Activated CD8-positive, alpha-beta memory T cell treated with anti-CD3 and anti-CD28 coated beads for 4 hours (primary cell): Measurements from ENCODE around the gene WFDC8.

Experiments
- DNase-seq, 2 donors: peaks; one replicate each; pipeline ENCODE4 v3.0.0-alpha.2; 2020; ENCODE audit warnings: low read depth in 2 of 2

WFDC8 gene

DNA sequence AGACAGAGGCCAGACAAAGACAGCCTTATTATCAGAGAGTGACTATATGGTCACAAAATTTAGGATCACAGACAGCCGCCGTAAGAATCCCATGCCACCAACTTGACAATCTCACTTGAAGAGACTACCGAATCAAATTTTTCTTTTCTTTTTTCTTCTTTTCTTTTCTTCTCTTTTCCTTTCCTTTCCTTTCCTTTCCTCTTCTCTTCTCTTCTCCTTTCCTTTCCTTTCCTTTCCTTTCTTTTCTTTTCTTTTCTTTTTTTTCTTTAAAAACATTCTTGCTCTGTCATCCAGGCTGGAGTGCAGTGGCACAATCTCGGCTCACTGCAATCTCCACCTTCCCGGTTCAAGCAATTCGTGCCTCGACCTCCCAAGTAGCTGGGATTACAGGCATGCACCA lies 30.7 kb downstream of the WFDC8 start:
- DNase-seq: no peak

DNA sequence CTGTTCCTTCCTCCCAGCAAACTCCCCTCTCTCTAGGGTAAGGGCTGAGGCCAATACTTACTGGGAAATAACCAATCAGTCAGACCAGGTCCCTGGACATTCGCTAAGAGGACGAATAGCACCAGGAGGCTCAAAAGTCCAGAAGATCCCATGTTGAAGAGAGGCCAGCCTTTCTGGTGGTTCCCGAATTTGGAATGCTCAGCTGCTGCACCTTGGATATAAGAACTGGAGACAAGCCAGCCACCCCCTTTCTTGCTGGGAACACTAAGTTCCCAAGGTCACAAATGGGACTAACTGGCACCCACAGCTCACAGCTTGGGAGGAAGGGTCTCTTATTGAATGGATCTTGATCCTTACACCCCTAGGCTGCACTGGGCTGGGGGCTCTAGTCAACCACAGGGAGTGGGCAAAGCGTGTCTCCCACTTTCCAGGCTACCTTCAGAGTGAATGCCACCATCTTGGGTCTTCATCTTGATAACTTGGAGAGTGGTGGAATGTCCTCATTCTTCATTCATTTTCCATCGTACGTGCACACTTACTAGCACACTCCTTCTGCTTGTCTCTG lies 31.8 kb downstream of the WFDC8 start, which contains the start of gene EPPIN:
EPPIN (minus strand) TSS at position 196 of the 565 bp plus-strand sequence; CDS start at position 152, 44 bp downstream.
- DNase-seq: no peak

DNA sequence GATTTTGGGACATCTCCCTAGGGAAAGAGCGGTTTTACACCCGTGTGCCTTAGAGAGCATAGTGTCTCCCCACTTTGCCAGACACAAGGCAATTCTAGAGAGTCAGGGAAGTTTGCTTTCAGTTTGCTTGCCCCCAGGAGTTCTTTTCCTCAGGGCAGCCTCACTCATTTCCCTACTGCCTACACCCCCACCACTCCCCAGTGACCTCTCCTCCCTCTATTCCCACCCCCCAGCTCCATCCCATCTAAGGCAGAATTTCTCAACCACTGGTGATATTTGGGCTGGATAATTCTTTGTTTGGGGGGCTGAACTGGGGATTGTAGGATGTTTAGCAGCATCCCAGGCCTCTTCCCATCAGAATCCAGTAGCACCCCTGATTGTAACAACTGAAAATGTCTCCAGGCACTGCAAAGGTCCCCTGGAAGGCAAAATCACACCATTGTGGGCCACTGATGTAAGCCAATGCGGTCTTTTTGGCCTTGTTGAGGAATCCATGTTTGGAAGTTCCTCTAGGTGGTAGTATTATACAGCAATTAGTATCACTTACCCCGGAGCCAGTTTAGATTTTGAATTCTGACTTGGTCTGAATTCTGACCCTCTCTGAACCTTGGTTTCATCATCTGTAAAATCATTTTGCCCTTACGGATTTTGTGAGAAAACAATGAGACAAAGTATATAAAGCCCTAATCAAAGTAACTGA lies 33.2 kb downstream of the WFDC8 start:
- DNase-seq: no peak

DNA sequence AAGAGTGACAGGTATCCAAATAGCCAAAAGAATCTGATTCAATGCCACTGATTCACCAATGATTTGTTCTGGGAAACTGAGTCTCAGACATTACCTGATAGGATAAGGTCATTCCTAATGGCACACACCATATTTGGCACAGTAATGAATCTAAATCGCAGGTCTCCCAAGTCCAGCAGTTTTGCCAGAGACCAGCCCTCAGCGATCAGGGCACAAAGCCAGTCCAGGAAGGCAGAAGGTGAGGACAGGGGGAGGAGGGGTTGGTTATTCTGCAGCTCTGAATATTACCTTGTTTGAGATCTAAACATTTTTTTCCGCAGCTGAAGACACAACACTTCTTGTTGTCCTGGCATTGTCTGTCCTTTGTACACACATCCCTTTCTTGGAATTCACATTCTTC lies 33.7 kb downstream of the WFDC8 start:
- no peak for DNase-seq

DNA sequence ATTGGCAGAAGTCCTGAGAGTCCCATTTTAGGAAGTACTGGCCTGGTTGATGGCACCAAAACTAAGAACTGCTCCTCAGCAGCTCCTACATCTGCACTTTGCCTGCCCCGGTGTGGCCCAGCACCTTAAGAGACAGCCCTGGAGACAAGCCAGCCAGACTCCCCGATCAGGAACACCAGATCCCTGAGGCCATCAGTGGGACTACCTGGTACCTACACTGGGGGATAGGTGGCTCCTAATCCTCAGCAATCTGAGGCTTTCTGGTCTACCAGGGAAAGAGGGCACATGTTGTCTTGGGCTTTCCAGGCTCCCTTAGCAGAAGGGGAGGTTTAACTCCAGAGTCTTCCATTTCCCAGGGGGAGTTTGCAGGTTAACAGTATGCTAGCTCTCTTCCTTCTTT lies 39.7 kb downstream of the WFDC8 start, which contains the start of gene WFDC6:
WFDC6 (minus strand) TSS at position 101 of the 400 bp plus-strand sequence; CDS start at position 26, 75 bp downstream.
- DNase-seq: no peak

DNA sequence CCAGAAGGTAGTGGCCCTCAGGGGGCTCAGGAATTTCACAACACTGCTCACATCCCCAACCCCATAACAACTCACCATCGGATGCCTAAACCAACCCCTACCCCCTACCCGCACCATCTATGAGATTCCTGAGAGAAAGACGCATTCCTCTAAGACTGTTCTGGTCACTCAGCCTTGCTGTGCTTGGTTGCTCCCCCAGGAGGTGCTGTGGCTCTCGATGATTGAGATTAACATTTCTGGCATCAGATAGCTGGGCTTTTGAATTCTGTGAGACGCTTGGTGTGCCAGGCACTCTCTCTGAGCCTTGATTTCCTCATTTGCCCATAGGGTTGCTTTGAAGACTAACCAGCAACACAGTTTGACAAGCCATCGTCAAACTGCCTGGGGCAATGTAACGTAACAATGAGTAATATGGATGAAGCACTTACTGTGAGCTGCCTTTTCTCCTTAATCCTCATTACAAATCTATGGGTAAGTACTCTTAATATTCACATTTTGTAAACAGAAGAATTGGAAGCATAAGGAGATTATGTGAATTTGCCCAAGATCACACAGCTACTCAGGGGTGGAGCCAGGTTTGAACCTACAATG lies 40.8 kb downstream of the WFDC8 start:
- DNase-seq: no peak

DNA sequence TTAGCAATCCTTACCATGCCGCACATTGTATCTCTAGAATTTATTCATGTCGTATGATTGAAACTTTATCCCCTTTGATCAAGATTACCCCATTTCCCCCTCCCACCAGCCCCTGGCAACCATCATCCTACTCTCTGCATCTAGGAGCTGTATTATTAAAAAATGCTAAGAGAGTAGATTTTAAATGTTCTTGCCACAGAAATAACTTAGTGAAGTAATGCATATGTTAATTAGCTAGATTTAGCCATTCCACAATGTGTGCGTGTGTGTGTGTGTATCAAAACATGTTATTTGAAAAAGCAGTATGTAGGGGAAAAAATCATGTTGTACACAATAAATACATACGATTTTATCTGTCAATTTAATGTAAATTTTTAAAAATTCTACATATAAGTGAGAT lies 51.8 kb downstream of the WFDC8 start:
- no peak for DNase-seq

DNA sequence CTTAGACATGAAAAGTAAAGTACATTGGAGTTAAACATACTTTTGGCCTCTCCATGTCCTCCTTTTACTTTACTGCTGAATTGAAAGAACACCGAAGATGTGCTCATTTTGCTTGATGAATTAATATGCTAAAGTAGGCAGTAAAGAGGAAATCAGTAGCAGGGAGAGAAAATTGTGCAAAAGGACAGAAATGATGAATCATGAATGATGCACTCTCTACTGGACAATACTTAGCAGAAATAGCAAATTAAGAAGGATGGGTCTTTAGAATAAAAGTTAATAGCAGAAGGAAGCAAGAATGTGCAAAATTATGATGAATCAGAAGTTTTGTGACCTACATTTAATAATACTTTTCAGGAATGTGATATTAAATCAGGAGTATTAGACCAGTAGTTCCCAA lies 55.3 kb downstream of the WFDC8 start:
- DNase-seq: no peak

DNA sequence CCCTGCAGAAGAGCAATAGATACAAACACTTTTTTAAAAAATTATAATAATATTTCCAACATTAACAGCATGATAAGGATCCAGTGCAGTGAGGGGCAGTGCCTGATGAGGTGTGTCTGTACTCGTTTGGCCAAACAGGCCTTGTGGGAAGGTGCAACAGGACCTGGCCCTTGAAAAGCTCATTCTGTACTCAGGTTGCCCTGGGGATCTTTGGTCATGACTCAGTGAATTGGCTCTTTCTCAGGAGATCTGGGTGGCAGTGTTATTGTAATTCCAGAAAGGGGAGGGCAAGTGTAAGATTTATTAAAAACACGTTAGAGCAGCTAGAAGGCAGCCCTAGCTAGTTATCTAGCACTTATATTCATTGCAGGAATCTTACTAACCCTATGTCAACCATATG lies 60.8 kb downstream of the WFDC8 start:
- DNase-seq: no peak

DNA sequence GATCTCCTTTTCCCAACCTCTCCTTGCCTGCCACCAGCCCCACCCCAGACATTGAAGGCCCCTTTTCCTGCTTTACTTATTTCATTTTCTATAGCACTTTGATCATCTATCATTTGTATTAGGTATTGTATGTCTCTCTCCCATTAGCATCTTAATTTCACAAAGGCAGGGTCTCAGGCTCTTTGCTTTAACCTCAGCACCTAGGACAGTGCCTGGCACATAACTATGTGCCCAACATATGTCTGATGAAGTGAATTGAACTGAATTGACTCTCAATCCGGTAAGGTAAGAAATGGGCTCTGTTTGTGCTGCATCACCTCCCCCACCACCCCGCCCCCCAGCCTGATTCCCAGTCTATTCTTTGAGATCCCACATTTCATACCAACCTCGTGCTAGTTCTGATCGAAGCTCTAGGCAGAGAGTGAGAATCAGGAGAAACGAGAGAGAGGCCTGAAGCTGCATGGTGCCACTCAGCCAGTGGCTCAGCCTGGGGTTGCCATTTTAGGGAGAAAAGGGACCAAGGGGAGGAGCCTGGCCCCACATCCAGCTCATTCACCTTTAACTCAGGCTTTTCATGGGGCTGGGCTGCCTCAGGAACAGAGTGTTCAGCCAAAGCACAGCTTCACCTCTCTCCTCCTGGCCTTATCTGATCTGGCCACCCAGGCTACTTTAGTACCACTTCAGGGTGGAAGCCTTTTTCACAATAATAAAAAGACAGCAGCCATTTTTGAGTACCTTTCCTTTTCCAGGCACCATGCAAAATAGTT lies 63.8 kb downstream of the WFDC8 start, which contains the start of gene SPINT3:
SPINT3 (minus strand) TSS at position 476 of the 767 bp plus-strand sequence; CDS start at position 462, 14 bp downstream.
- DNase-seq: no peak

DNA sequence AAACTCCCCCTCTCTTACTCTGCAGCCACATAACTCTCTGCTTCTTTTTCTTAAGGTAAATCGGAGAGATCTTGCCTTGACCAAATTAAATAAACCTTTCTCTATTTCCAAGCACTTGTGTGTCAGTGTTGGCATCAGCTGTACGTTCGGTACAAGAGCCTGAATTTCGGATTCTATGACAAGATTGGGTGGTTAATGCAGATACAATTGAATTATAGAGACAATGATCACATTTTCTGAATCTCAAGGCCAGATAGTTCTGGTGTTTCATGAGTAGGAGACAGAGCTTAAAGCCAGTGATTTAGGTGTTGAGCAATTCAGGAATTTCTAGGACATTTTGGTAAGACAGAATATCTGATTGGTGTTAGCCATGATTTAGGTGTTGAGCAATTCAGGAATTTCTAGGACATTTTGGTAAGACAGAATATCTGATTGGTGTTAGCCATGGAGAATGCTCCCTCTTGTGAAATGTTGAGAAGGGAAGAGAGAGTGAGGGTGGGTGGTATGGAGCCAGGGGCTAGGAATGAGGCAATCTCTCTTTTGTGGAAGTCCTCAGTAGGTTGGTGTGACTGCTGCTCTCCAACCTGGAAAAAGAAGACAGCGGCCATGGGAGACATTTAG lies 68.7 kb downstream of the WFDC8 start:
- no peak for DNase-seq

DNA sequence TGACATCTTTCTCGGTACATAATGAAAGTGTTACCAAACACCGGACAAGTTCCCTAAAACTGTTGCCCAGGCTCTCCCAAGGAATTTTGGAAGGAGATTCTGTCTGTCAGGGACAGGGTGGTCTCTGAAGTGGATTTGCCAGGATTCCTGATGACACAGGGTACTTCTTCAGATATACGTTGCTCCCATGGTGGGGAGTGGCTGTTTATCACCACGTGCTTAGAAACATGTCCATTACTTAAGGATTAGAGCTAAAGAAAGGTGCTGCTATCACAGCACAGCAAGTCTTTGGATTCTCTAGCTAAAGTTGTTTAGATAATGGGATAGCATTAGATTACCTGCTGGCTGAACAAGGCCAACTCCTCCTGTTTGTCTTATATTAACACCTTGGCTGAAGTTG lies 70.0 kb downstream of the WFDC8 start:
- DNase-seq: no peak

DNA sequence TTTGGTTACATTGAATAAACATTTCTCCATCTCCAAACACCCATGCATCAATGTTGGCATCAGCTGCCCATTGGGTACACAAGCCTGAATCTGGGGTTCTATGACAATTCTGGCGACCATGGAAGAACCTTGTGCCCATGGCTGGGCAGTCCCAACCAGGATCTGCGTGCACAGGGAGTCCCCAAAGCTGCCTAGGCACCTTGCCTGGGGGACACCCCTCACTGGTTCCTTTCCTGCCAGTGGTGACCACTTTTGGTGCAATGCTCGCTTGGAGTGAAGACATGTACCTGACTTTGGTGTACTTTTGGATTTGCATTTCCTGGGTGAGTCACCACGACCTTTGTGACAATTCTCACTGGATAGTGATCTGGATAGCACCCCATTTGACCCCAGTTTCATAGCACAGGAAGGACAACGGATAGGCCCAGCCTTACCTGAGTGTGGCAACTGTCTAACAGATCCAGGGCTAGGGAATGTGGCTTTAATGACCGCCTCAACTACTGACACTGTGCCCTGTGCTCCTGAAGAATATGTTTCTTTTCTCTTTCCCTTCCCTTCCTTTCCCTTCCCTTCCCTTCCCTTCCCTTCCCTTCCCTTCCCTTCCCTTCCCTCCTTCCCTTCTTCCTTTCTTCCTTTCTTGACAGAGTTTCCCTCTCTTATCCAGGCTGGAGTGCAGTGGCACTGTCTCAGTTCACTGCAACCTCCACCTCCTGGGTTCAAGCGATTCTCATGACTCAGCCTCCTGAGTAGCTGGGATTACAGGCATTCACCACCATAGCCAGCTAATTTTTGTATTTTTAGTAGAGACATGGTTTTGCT lies 70.8 kb downstream of the WFDC8 start:
- no peak for DNase-seq

DNA sequence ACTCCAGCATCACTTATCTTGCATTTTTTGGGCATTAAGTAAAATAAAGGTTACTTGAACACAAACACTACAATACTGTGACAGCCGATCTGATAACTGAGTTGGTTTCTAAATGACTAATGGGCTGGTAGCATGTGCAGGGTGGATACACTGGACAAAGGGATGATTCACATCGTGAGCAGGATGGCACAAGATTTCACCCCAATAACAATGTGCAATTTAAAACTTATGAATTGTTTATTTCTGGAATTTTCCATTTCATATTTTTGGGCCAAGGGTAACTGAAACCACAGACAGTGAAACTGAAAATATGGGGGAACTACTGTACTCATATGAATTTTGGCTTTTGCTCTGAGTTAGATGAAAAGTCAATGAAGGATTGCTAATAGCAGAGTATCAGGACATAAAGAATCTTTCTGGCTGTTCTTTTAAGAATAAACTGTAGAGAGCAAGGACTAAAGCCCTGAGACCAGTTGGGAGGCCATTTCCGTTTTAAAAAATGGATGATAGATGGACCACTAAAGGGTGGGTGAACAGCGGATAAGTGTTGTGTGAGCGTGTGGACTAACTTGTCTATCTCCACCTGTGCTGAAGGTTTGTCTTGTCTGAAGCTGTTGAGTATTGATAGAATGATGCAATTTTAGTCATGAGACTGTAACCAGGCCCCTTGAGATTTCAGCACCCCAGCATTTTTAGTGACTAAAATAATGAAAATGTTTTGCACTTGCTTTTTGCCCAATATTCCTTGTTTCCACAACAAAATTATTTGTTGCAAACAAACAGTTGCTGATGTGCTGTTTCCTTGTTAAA lies 71.9 kb downstream of the WFDC8 start:
- DNase-seq: no peak

DNA sequence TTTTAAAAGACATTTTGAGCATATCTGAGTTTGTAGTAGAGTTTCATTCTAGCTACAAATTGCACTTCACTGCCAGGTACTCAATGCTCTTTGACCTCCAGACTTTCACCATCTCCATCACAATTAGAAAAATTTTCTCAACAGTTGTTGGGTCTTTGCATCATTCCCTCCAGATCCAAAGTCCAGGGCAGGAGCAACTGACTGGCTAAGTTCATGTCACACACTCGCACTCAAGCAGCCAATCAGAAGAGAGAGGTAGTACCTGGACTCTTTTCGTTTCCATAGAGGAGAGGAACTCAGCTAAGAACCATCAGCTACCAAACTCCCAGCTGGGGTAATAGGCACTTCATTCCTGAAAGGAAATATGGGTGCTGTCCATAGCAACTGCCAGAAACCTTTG lies 72.7 kb downstream of the WFDC8 start:
- no peak for DNase-seq

DNA sequence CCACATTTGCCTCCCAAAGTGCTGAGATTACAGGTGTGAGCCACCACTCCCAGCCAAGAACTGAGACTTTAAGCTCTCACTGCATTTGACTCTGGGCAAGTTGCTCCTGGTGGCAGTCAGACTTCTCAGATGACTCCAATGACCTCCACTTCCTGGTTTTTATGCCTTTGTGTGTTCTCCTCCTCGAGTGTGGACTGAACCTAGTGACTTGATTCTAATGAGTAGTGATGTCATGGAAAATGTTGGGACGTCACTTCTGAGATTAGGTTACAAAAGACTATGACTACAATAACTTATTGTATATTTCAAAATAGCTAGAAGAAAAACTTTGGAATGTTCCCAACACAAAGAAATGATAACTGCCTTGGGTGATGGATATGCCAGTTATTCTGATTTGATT lies 75.7 kb downstream of the WFDC8 start:
- no peak for DNase-seq

DNA sequence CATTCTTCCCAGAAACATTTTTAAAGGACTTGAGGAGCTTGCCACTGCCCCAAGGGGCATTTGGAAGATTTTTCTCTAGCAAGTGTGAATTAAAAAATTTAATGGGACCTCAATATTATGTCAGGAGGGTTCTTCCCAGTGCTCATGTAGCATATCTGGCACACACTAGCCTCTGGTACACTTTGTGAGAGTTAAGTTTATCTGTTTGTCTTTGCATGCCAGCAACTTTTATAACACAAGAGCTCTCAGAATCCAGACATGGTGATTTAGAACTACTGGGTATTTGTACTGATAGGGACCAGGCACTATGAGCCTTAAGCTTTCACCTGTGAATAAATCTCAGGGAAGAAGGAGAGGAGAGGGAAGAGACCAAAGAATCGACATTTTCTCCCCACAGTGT lies 76.5 kb downstream of the WFDC8 start:
- DNase-seq: no peak
